ENCODE data around the gene DDAH1.

GRCh38 chr1:85421179-85421578 is 43.8 kb downstream of the DDAH1 start:
- TF ChIP-seq EZH2phosphoT487 (IDR thresholded peaks at IDR 0.05; ENCODE audit: borderline replicate concordance) (no peak), CTCF (conservative IDR thresholded peaks at IDR 0.05; ENCODE audit: low read length) (no peak)
